Aorta (tissue), 5 donors: ENCODE measurements around the gene TSPAN3. TPM values are rescaled to one million over a fixed set of nuclear protein-coding genes. Genes with fewer than 3 reads are reported as not detected.

ENCODE experiments used
- ATAC-seq: fragments of 200-7000 bp; cut with Tn5 transposase; one replicate; pipeline ENCODE4 v1.9.1; 2022; ENCODE audit warnings: moderate library complexity; ENCODE audit not compliant: low FRiP score
- DNase-seq, 2 donors: peaks; one replicate each; pipeline ENCODE4 v3.0.0-alpha.2; 2020
- H3K27ac ChIP-seq, 2 donors: one replicate each; pipeline ENCODE4 v1.5.1; 2013; ENCODE audit warnings: low read length in 2 of 2, mild to moderate bottlenecking in 2 of 2, moderate library complexity in 2 of 2, control low read depth in 1 of 2, inconsistent platforms in 1 of 2, low read depth in 1 of 2
- H3K27me3 ChIP-seq, 2 donors: one replicate each; pipeline ENCODE4 v1.6.1; 2013; ENCODE audit warnings: control low read depth in 1 of 2, low read length in 1 of 2, mild to moderate bottlenecking in 1 of 2, moderate library complexity in 1 of 2; ENCODE audit not compliant: insufficient read depth in 2 of 2, control insufficient read depth in 1 of 2
- H3K36me3 ChIP-seq, 2 donors: one replicate each; pipeline ENCODE4 v1.6.1; 2013; ENCODE audit warnings: control low read depth in 1 of 2, low read length in 1 of 2, mild to moderate bottlenecking in 1 of 2; ENCODE audit not compliant: insufficient read depth in 2 of 2, control insufficient read depth in 1 of 2
- H3K4me1 ChIP-seq, 2 donors: one replicate each; pipeline ENCODE4 v1.6.1; 2013; ENCODE audit warnings: low read length in 2 of 2, control low read depth in 1 of 2, mild to moderate bottlenecking in 1 of 2, moderate library complexity in 1 of 2; ENCODE audit not compliant: insufficient read depth in 2 of 2, control insufficient read depth in 1 of 2
- H3K4me3 ChIP-seq, 2 donors: one replicate each; pipeline ENCODE4 v1.5.1; 2013; ENCODE audit warnings: low read length in 2 of 2, control low read depth in 1 of 2, mild to moderate bottlenecking in 1 of 2
- H3K9me3 ChIP-seq: one replicate; pipeline ENCODE4 v1.6.1; 2013; ENCODE audit warnings: mild to moderate bottlenecking, low read length; ENCODE audit not compliant: control insufficient read depth
- WGBS, 2 donors: extraction: QIAGEN DNeasy Blood & Tissue Kit; methylation state at CpG; one replicate each; pipeline ENCODE4 v1.1.7; 2013; 5-methylcytosine and 5-hydroxymethylcytosine counted together
- intact Hi-C, 2 donors: fragments of 100-400 bp; cut with DNase I; formaldehyde crosslinking; loops; one replicate each; pipeline versions ENCODE4 v1.14.2 to v1.15.0; 2022
- polyA plus RNA-seq, 2 donors: library from polyadenylated mRNA; stranded (reverse); fragments of 200-250 nt; gene quantifications; one replicate each; pipeline ENCODE4 v1.2.3, GENCODE V29; 2013
- total RNA-seq, 2 donors: library from RNA; stranded (reverse); fragmentation: NEBNext Ultra II Directional; extraction: Animal tissue kit (Norgen Biotek cat#: 25700); gene quantifications; one replicate each; pipeline ENCODE4 v1.2.1, GENCODE V29; 2021
- donor health status: healthy with polysubstance abuse.
- donor health status: Bipolar disorder and iron deficiency.
- donor health status: DM: no; HTN: no; CAD: no.
- donor health status: DM: no; HTN: no; CAD: no.
- donor health status: DM: yes; HTN: yes; CAD: no.

The TSPAN3 gene
- total and polyA plus RNA-seq, 4 donors, result 106 to 123 (median 114) TPM

GRCh38 chr15:77032052-77032646, 38.8 kb downstream of the TSPAN3 start:
- intact Hi-C loops, result no loop called here
- WGBS, 2 donors, result 83% methylated on average over 22 of the region's 22 CpGs
- no peaks in the 10 kb centered on the region for H3K4me1 ChIP-seq

DNA sequence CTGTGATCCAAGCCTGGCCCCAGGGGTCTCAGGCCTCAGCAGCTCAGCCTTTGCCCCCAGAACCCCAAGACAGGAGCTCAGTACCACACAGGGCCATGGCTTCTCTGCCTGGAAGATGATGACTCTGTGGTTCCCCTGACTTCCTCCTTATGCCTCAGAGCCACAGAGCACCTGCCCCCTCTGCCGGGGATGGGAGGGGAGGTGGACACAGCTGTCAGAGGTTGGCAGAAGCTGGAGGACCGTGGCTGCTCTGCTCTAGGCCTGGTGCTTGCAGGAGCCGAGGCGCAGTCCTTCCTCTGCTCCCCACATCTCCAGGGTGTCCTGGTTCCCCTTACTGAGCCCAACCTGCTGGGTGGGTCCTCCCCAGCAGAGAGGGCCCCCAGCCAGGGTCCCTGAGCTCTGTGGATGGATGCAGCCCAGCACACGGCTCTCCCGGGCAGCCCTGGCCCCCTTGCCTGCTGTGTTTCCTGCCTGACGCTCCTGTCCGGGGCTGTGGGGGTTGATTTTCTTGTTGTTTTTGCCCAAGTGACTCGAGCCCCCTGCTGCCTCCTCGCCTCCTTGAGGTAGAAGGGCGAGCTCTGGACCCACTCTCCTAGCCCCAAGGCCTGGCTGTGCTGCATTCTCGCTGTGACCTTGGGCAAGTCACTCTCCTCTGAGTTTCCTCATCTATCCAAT, 39.4 kb downstream of the TSPAN3 start:
- 83 to 85% methylated on average over 12 of the region's 12 CpGs for WGBS, 2 donors
- Histone ChIP-seq H3K4me3 (no peak overlapping the region), H3K36me3 (peaks cover 0 to 2% of the 10 kb centered on the region in 2 donors), H3K4me1 (no peaks in the 10 kb centered on the region), H3K9me3 (no peaks in the 10 kb centered on the region), H3K27ac (no peak overlapping the region), H3K27me3 (no peaks in the 10 kb centered on the region)
- intact Hi-C loops, result no loop called here
- ATAC-seq, result no peak
- peak; percentile 54 to 74 for DNase-seq

More at GRCh38 chr15:77032052-77032646, 38.8 kb downstream of the TSPAN3 start:
- Histone ChIP-seq H3K27me3 (no peaks in the 10 kb centered on the region), H3K36me3 (peaks cover 0 to 2% of the 10 kb centered on the region in 2 donors), H3K27ac (no peak overlapping the region), H3K4me3 (no peak overlapping the region), H3K9me3 (no peaks in the 10 kb centered on the region)
- DNase-seq (peak; percentile 38 to 68), ATAC-seq (no peak)

DNA sequence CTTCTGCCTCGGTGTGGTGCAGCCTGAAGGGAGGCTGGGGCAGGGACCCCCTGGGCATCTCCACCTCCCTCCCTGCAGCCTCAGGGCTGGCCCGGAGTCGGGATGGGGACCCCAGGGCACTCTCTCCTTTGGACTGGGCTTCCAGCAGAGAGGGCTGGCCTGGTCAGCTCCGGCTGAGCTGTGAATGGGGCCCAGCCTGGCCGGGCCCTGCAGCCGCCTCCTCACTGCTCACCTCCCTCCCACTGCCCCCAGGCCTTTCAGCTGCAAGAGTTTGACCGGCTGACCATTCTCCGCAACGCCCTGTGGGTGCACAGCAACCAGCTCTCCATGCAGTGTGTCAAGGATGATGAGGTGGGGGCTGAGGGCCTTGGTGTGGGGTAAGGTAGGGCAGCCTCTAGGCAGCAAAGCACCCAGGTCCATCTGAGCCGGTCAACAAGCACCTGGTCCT, 40.0 kb downstream of the TSPAN3 start:
- Histone ChIP-seq H3K4me1 (no peaks in the 10 kb centered on the region), H3K9me3 (no peaks in the 10 kb centered on the region), H3K36me3 (no peaks in the 10 kb centered on the region), H3K27ac (no peak overlapping the region), H3K27me3 (no peaks in the 10 kb centered on the region), H3K4me3 (no peak overlapping the region)
- ATAC-seq, result no peak
- WGBS, 2 donors, result 73 to 78% methylated on average over 10 of the region's 10 CpGs
- DNase-seq, result peak; percentile 42 to 61
- intact Hi-C loops, result no loop called here

GRCh38 chr15:77030048-77030927, 40.6 kb downstream of the TSPAN3 start:
- no peaks in the 10 kb centered on the region for H3K9me3 ChIP-seq
- 67 to 68% methylated on average over 22 of the region's 22 CpGs for WGBS, 2 donors
- H3K27ac ChIP-seq, result no peak overlapping the region
- no peaks in the 10 kb centered on the region for H3K27me3 ChIP-seq
- no peak for ATAC-seq
- H3K36me3 ChIP-seq, result no peaks in the 10 kb centered on the region
- DNase-seq, result peak; percentile 40 to 74
- no peaks in the 10 kb centered on the region for H3K4me1 ChIP-seq
- no peak overlapping the region for H3K4me3 ChIP-seq
- intact Hi-C loops, result no loop called here

- 89 to 91% methylated on average over 21 of the region's 21 CpGs for WGBS, 2 donors
- Histone ChIP-seq H3K27ac (no peak overlapping the region), H3K4me3 (no peak overlapping the region), H3K36me3 (no peaks in the 10 kb centered on the region), H3K4me1 (no peaks in the 10 kb centered on the region), H3K27me3 (no peaks in the 10 kb centered on the region), H3K9me3 (no peaks in the 10 kb centered on the region)
- intact Hi-C loops, result loop anchor here in 1 of 2 donors (5.0 kb wide), 1 partner anchor 513 kb away; no protein-coding TSS in a partner anchor
- ATAC-seq (no peak), DNase-seq (peak; percentile 44 to 59)
Measured at GRCh38 chr15:77029166-77030047, 41.5 kb downstream of the TSPAN3 start.

DNA sequence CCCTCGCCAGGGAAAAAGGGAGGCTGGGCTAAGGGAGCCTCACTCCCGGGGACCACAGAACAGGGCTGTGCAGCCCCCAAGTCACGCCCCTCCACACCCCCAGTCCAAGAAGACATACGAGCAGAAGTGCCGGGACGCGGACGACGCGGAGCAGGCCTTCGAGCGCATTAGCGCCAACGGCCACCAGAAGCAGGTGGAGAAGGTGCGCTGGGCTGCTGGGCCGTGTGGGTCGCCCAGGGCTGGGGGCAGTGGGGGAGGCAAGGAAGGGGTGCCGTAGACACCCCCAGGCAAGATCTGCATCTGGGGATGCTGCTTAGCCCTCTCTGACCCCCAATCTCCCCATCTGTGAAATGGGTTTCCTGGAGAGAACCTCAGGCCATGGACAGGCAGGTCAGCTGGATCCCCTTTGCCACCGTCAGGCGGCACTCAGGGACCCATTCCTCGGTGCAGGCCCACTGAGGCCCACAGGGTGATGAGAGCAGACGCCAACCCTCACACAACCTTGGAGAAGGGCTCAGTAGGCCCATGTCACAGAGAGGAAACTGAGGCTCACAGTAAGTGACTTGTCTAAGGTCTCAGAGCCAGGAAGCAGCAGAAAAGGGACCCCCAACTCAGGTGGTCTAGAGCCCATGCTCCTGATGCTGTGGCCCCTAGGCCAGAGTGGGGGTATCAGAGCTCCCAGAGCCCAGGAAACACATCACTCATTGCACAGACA, 42.3 kb downstream of the TSPAN3 start:
- ATAC-seq, result no peak
- no peaks in the 10 kb centered on the region for H3K27me3 ChIP-seq
- DNase-seq, result peak; percentile 41 to 59
- 61 to 69% methylated on average over 22 of the region's 22 CpGs for WGBS, 2 donors
- H3K4me3 ChIP-seq, result no peak overlapping the region
- H3K27ac ChIP-seq, result no peak overlapping the region
- intact Hi-C loops, result loop anchor here in 1 of 2 donors (5.0 kb wide), 1 partner anchor 514 kb away; no protein-coding TSS in a partner anchor
- H3K36me3 ChIP-seq, result no peaks in the 10 kb centered on the region
- no peaks in the 10 kb centered on the region for H3K4me1 ChIP-seq
- no peaks in the 10 kb centered on the region for H3K9me3 ChIP-seq

DNA sequence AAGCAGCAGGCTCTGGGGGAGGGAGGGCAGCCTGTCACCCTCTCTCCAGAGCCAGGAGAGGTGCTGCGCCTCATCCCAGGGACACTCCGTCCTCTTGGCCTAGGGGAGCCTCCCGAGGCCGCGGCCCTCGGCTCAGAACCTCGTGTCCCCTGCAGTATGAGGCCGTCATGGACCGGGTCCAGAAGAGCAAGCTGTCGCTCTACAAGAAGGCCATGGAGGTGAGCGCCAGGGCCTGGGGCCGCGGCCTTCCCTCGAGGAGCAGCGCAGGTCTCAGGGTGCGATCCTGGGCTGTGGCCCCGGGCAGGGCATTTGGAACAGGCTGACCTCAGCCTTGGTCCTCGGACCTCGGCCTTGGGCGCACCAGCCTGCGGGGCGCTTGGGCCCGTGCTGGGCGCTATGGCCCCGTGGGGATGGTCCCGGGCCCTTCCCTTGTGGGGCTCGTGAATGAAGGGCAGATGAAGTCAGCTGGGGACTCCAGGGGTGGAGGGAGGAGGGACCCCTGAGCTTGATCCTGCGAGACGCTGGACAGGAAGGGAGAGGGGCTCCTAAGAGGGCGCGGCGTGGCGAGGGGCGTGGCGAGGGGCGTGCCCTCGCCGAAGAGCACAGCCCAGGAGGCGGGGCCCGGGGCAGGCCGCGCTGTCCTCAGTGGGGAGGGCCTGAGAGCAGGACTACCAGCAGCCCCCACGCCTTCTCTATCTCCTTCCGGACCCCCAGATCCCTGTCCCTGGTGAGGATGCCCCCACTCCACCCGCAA, 43.0 kb downstream of the TSPAN3 start:
- WGBS, 2 donors, result 56 to 60% methylated on average over 38 to 45 of the region's 45 CpGs
- Histone ChIP-seq H3K9me3 (no peaks in the 10 kb centered on the region), H3K4me3 (no peak overlapping the region), H3K36me3 (no peaks in the 10 kb centered on the region), H3K27ac (no peak overlapping the region), H3K27me3 (no peaks in the 10 kb centered on the region), H3K4me1 (no peaks in the 10 kb centered on the region)
- DNase-seq (peak; percentile 44 to 72), ATAC-seq (no peak)
- intact Hi-C loops, result loop anchor here in 1 of 2 donors (5.0 kb wide), 1 partner anchor 514 kb away; no protein-coding TSS in a partner anchor
